Testis (tissue), 3 donors: ENCODE data around the gene JMJD4. TPM values are rescaled to one million over a fixed set of nuclear protein-coding genes. Genes with fewer than 3 reads are reported as not detected.
"Not testable (repeated sequence)": the region's sequence is repeated elsewhere in the genome, so short reads cannot be mapped to it uniquely, and the experiment has no call there.

Experiments
- DNase-seq: peaks from one replicate; pipeline ENCODE4 v3.0.0-alpha.2; 2019
- H3K27ac ChIP-seq, 2 donors: fragments of 200-600 bp; sonication (generic); one replicate each; pipeline ENCODE4 v1.5.1; 2019
- H3K27me3 ChIP-seq: fragments of 200-600 bp; sonication (generic); one replicate; pipeline ENCODE4 v1.5.1; 2019
- H3K36me3 ChIP-seq: fragments of 200-600 bp; sonication (generic); one replicate; pipeline ENCODE4 v1.5.1; 2017; ENCODE audit warnings: low read depth; ENCODE audit errors: missing control alignments
- H3K4me1 ChIP-seq: fragments of 200-600 bp; sonication (generic); one replicate; pipeline ENCODE4 v1.5.1; 2019
- H3K4me3 ChIP-seq, 2 donors: fragments of 200-600 bp; sonication (generic); one replicate each; pipeline ENCODE4 v1.5.1; 2017 to 2019
- H3K9me3 ChIP-seq: fragments of 200-600 bp; sonication (generic); one replicate; pipeline ENCODE4 v1.5.1; 2017
- POLR2A ChIP-seq: fragments of 450-650 bp; IDR thresholded peaks from one replicate; pipeline ENCODE4 v1.6.1; 2017; ENCODE audit warnings: antibody characterized with exemption, mild to moderate bottlenecking, moderate library complexity
- WGBS, 2 donors: methylation state at CpG; one replicate each; pipeline ENCODE4 v1.1.5; 2018; 5-methylcytosine and 5-hydroxymethylcytosine counted together
- intact Hi-C: fragments of 100-400 bp; cut with DNase I; formaldehyde crosslinking; loops from one replicate; pipeline ENCODE4 v1.15.1; 2023; ENCODE audit warnings: low total_unique reads
- polyA plus RNA-seq: library from polyadenylated mRNA; stranded (reverse); fragments of 350-450 nt; fragmentation: Illumina TruSeq; extraction: RNeasy Lipid Tissue Mini Kit (QIAGEN cat#74804); gene quantifications from one replicate; pipeline ENCODE4 v1.2.3, GENCODE V29; 2014; ENCODE audit warnings: low read depth, low replicate concordance; ENCODE audit not compliant: insufficient read depth
- total RNA-seq, 2 donors: library from RNA; depleted of rRNA; stranded (reverse); fragments of >200 nt; gene quantifications; one replicate each; pipeline ENCODE4 v1.2.3, GENCODE V29; 2016
- TF ChIP-seq, protein P1 (sequence below), 3 experiments: fragments of 450-650 bp in 2 of 3; fragments of 200-600 bp in 1 of 3; sonication (generic) in 1 of 3; IDR thresholded peaks; one replicate each; pipeline ENCODE4 v1.5.1; 2016 to 2019; ENCODE audit warnings: antibody characterized with exemption in 3 of 3, mild to moderate bottlenecking in 2 of 3, moderate library complexity in 1 of 3

JMJD4 gene
- total and polyA plus RNA-seq, 3 donors from 2014 or later: 33.8 to 36.1 (median 35.2) TPM

DNA sequence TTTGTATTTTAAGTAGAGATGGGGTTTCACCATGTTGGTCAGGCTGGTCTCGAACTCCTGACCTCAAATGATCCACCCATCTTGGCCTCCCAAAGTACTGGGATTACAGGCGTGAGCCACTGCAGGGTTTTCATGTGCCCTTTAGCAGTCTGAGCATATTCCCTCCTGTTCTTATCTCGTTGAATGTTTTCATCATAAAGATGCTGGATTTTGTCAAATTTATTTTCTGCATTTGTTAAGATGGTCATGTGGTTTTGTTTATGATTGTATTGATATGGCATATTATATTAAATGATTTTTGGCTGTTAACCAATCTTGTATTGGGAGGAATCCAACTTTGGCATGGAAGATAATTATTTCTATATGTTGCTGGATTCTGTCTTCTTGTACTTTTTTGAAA is 8.8 kb downstream of the JMJD4 start:
- no peak for TF ChIP-seq POLR2A
- TF ChIP-seq, protein P1, sequence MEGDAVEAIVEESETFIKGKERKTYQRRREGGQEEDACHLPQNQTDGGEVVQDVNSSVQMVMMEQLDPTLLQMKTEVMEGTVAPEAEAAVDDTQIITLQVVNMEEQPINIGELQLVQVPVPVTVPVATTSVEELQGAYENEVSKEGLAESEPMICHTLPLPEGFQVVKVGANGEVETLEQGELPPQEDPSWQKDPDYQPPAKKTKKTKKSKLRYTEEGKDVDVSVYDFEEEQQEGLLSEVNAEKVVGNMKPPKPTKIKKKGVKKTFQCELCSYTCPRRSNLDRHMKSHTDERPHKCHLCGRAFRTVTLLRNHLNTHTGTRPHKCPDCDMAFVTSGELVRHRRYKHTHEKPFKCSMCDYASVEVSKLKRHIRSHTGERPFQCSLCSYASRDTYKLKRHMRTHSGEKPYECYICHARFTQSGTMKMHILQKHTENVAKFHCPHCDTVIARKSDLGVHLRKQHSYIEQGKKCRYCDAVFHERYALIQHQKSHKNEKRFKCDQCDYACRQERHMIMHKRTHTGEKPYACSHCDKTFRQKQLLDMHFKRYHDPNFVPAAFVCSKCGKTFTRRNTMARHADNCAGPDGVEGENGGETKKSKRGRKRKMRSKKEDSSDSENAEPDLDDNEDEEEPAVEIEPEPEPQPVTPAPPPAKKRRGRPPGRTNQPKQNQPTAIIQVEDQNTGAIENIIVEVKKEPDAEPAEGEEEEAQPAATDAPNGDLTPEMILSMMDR (IDR thresholded peaks at IDR 0.05): no peak
- intact Hi-C loops: no loop called here
- no peak overlapping the region for H3K27ac ChIP-seq
- 71 to 87% methylated on average over 3 of the region's 3 CpGs for WGBS, 2 donors
- DNase-seq: no peak
- H3K27me3 ChIP-seq: no peaks in the 10 kb centered on the region
- H3K4me3 ChIP-seq: no peak overlapping the region
- peaks cover 14% of the 10 kb centered on the region for H3K4me1 ChIP-seq
- H3K9me3 ChIP-seq: no peaks in the 10 kb centered on the region
- no peaks in the 10 kb centered on the region for H3K36me3 ChIP-seq

DNA sequence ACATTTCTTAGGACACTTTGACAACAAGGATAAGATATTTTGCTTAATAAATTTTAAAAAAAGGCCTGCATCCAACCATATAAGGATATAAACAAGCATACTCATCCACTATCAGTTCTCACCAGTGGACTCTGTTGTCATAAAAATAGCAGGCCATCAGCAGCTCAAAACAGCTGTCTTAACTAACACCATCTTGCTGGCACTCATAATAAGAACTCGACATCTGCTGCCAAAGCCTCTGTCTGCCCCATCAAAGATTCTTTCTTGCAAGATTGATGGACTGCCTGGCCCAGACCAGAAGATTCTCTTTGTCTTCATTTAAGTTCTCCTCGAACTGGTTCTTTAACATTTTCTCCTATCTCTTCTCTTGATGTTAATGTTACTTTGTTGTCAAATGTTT is 10.1 kb downstream of the JMJD4 start:
- no peaks in the 10 kb centered on the region for H3K9me3 ChIP-seq
- H3K27ac ChIP-seq: no peak overlapping the region
- DNase-seq: no peak
- H3K4me1 ChIP-seq: peaks cover 4% of the 10 kb centered on the region
- intact Hi-C loops: no loop called here
- no peaks in the 10 kb centered on the region for H3K36me3 ChIP-seq
- 46 to 53% methylated on average over 2 of the region's 2 CpGs for WGBS, 2 donors
- H3K27me3 ChIP-seq: no peaks in the 10 kb centered on the region
- TF ChIP-seq, protein P1 (IDR thresholded peaks at IDR 0.05): no peak
- TF ChIP-seq POLR2A: no peak
- no peak overlapping the region for H3K4me3 ChIP-seq

DNA sequence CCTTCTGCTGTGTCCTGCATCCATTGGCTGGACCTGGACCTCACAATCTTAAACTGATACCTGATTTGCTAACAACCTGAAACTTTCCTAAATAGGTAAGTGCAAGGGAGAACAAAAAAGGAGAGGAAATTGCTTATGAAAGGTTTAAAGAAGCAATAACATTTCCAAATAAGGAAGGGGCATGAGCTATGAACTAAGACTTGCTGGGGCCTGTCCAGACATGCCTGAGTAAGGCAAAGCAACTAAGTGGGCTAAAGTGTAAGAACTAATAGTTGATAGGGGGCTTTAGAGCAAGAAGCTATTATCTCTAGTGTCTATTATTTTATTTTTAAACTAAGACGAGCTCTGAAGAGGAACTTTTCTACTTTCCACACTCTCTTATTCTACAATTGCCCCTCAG is 11.6 kb downstream of the JMJD4 start:
- Histone ChIP-seq H3K27ac (no peak overlapping the region), H3K27me3 (no peaks in the 10 kb centered on the region), H3K9me3 (no peaks in the 10 kb centered on the region), H3K4me3 (no peak overlapping the region), H3K36me3 (no peaks in the 10 kb centered on the region), H3K4me1 (no peaks in the 10 kb centered on the region)
- no peak for DNase-seq
- WGBS, 2 donors: 66 to 92% methylated on average over 1 of the region's 1 CpG
- intact Hi-C loops: no loop called here
- TF ChIP-seq, protein P1 (IDR thresholded peaks at IDR 0.05): no peak
- no peak for TF ChIP-seq POLR2A

DNA sequence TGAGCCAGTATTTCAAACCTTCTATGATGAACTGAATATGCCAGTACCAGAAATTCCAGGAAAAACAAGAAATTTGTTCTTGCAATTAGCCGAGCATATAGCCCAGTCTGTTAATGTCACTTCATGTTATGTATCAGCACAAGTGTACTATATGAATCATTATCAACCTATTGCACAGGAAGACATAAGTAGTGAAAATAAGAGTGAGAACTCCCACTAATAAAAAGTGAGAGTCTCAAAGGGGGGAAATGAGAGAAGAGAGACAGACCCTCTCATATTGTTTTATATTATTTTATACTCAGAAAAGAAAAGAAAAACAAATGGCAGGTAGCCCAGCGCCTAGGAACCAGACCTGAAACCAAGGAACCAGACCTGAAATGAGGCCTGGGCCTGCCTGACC is 16.2 kb downstream of the JMJD4 start:
- no peaks in the 10 kb centered on the region for H3K9me3 ChIP-seq
- intact Hi-C loops: no loop called here
- no peaks in the 10 kb centered on the region for H3K4me1 ChIP-seq
- H3K36me3 ChIP-seq: no peaks in the 10 kb centered on the region
- no peaks in the 10 kb centered on the region for H3K27me3 ChIP-seq
- WGBS, 2 donors: 81 to 89% methylated on average over 2 of the region's 2 CpGs
- H3K27ac ChIP-seq: no peak overlapping the region
- TF ChIP-seq, protein P1 (IDR thresholded peaks at IDR 0.05): no peak
- no peak for TF ChIP-seq POLR2A
- DNase-seq: no peak
- H3K4me3 ChIP-seq: no peak overlapping the region

DNA sequence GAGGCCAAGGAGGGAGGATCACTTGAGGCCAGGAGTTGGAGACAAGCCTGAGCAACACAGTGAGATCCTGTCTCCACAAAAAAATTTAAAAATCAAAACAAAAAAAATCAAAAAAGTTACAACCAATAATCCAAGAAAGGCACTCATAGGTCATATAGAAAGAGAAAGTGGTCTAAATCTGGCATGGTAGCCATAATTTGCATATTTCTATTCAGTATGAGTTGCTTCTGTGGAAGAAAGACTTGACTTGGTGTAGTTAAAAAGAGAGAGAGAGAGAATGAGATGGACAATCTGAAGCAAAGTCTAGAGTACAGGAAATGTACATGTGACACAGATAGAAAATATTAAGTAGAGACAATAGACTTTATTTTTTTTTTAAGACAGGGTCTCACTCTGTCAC is 22.5 kb downstream of the JMJD4 start:
- intact Hi-C loops: no loop called here
- no peaks in the 10 kb centered on the region for H3K27me3 ChIP-seq
- no peaks in the 10 kb centered on the region for H3K36me3 ChIP-seq
- H3K4me1 ChIP-seq: no peaks in the 10 kb centered on the region
- TF ChIP-seq, protein P1 (IDR thresholded peaks at IDR 0.05): no peak
- TF ChIP-seq POLR2A: no peak
- no peak overlapping the region for H3K27ac ChIP-seq
- H3K9me3 ChIP-seq: no peaks in the 10 kb centered on the region
- DNase-seq: no peak
- no peak overlapping the region for H3K4me3 ChIP-seq

DNA sequence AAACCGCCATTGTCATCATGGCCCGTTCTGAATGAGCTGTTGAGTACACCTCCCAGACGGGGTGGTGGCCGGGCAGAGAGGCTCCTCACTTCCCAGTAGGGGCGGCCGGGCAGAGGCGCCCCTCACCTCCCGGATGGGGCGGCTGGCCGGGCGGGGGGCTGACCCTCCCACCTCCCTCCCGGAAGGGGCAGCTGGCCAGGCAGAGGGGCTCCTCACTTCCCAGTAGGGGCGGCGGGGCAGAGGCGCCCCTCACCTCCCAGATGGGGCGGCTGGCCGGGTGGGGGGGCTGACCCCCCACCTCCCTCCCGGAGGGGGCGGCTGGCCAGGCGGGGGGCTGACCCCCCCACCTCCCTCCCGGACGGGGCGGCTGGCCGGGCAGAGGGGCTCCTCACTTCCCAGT is 24.6 kb downstream of the JMJD4 start:
- H3K27me3 ChIP-seq, H3K4me3 ChIP-seq, H3K4me1 ChIP-seq, H3K36me3 ChIP-seq, H3K27ac ChIP-seq, intact Hi-C loops, DNase-seq, H3K9me3 ChIP-seq: not testable (repeated sequence)
- WGBS, 2 donors: 73 to 92% methylated on average over 10 to 12 of the region's 24 CpGs
